ENCODE measurements around the gene PPFIBP1. TPM values are rescaled to one million over a fixed set of nuclear protein-coding genes. Genes with fewer than 3 reads are reported as not detected.
"Not testable (repeated sequence)": the region's sequence is repeated elsewhere in the genome, so short reads cannot be mapped to it uniquely, and the experiment has no call there.

PPFIBP1 gene
- total RNA-seq, 1 donor from 2014 or later: 84.1 TPM

GRCh38 chr12:27583057-27583797, 59.2 kb downstream of the PPFIBP1 start:
- H3K27me3 Mint-ChIP-seq (ENCODE audit: unreplicated experiment): no peaks in the 10 kb centered on the region
- H3K36me3 Mint-ChIP-seq (ENCODE audit: unreplicated experiment): peaks cover 28% of the 10 kb centered on the region
- no peak for TF ChIP-seq CTCF (IDR thresholded peaks at IDR 0.05)
- H3K9me3 Mint-ChIP-seq (ENCODE audit: unreplicated experiment): no peaks in the 10 kb centered on the region
- H3K4me3 Mint-ChIP-seq (ENCODE audit: unreplicated experiment): no peak overlapping the region
- no peak for DNase-seq (ENCODE audit: extremely low spot score, unreplicated experiment)
- peaks cover 35% of the 10 kb centered on the region for H3K4me1 Mint-ChIP-seq (ENCODE audit: unreplicated experiment)
- peak overlapping the region; percentile 33 for H3K27ac Mint-ChIP-seq (ENCODE audit: unreplicated experiment)

GRCh38 chr12:27583981-27584380, 60.0 kb downstream of the PPFIBP1 start:
- Mint-ChIP-seq H3K36me3 (ENCODE audit: unreplicated experiment) (peaks cover 21% of the 10 kb centered on the region), H3K27me3 (ENCODE audit: unreplicated experiment) (no peaks in the 10 kb centered on the region), H3K4me3 (ENCODE audit: unreplicated experiment) (no peak overlapping the region), H3K9me3 (ENCODE audit: unreplicated experiment) (no peaks in the 10 kb centered on the region), H3K27ac (ENCODE audit: unreplicated experiment) (no peak overlapping the region), H3K4me1 (ENCODE audit: unreplicated experiment) (peaks cover 38% of the 10 kb centered on the region)
- TF ChIP-seq CTCF (IDR thresholded peaks at IDR 0.05): no peak
- DNase-seq (ENCODE audit: extremely low spot score, unreplicated experiment): no peak

GRCh38 chr12:27585739-27586265, 61.8 kb downstream of the PPFIBP1 start:
- peaks cover 8% of the 10 kb centered on the region for H3K36me3 Mint-ChIP-seq (ENCODE audit: unreplicated experiment)
- H3K9me3 Mint-ChIP-seq (ENCODE audit: unreplicated experiment): no peaks in the 10 kb centered on the region
- no peak for DNase-seq (ENCODE audit: extremely low spot score, unreplicated experiment)
- H3K27me3 Mint-ChIP-seq (ENCODE audit: unreplicated experiment): no peaks in the 10 kb centered on the region
- peaks cover 34% of the 10 kb centered on the region for H3K4me1 Mint-ChIP-seq (ENCODE audit: unreplicated experiment)
- no peak overlapping the region for H3K27ac Mint-ChIP-seq (ENCODE audit: unreplicated experiment)
- TF ChIP-seq CTCF (IDR thresholded peaks at IDR 0.05): no peak
- H3K4me3 Mint-ChIP-seq (ENCODE audit: unreplicated experiment): no peak overlapping the region

GRCh38 chr12:27588075-27588730, 64.2 kb downstream of the PPFIBP1 start:
- not testable (repeated sequence) for H3K4me3 Mint-ChIP-seq (ENCODE audit: unreplicated experiment); DNase-seq (ENCODE audit: extremely low spot score, unreplicated experiment); H3K27me3 Mint-ChIP-seq (ENCODE audit: unreplicated experiment); H3K9me3 Mint-ChIP-seq (ENCODE audit: unreplicated experiment)
- H3K27ac Mint-ChIP-seq (ENCODE audit: unreplicated experiment): peak overlapping the region; percentile 21
- peaks cover 13% of the 10 kb centered on the region for H3K36me3 Mint-ChIP-seq (ENCODE audit: unreplicated experiment)
- peaks cover 19% of the 10 kb centered on the region for H3K4me1 Mint-ChIP-seq (ENCODE audit: unreplicated experiment)

GRCh38 chr12:27588776-27589175, 64.8 kb downstream of the PPFIBP1 start:
- Mint-ChIP-seq H3K36me3 (ENCODE audit: unreplicated experiment) (peaks cover 14% of the 10 kb centered on the region), H3K4me1 (ENCODE audit: unreplicated experiment) (peaks cover 18% of the 10 kb centered on the region), H3K27me3 (ENCODE audit: unreplicated experiment) (no peaks in the 10 kb centered on the region), H3K4me3 (ENCODE audit: unreplicated experiment) (no peak overlapping the region), H3K9me3 (ENCODE audit: unreplicated experiment) (no peaks in the 10 kb centered on the region), H3K27ac (ENCODE audit: unreplicated experiment) (no peak overlapping the region)
- DNase-seq (ENCODE audit: extremely low spot score, unreplicated experiment): no peak
- no peak for TF ChIP-seq CTCF (IDR thresholded peaks at IDR 0.05)
